HepG2 (cell line): Measurements from ENCODE around the gene TP53AIP1. TPM values are rescaled to one million over a fixed set of nuclear protein-coding genes. Genes with fewer than 3 reads are reported as not detected.

ENCODE experiments used
- ATAC-seq: fragments of 200-7000 bp; cut with Tn5 transposase; 3 replicates; pipeline ENCODE4 v1.9.1; 2020; ENCODE audit warnings: mild to moderate bottlenecking, moderate library complexity
- BruUV-seq: library from RNA; stranded (reverse); fragments of 400-500 nt; replicated peaks from 2 replicates; lab custom pipeline; 2021; lab: Mats Ljungman, UMichigan
- CTCF ChIA-PET: fragments of 300-600 bp; formaldehyde crosslinking; extraction: SDS; loops from one replicate; lab custom pipeline; 2021; ENCODE audit warnings: low total read pairs, inconsistent platforms, low intra/inter-chr PET ratio; lab: Yijun Ruan, JAX
- POLR2A ChIA-PET: fragments of 350-600 bp; sonication (Branson Sonifier 250); formaldehyde crosslinking; loops from one replicate; lab custom pipeline; 2020; ENCODE audit warnings: antibody characterized with exemption, inconsistent platforms; lab: Yijun Ruan, JAX
- DNase-seq: peaks from one replicate; pipeline ENCODE4 v3.0.0-alpha.2; 2015; ENCODE audit warnings: low spot score
- FAIRE-seq: peaks from 3 replicates; lab custom pipeline; 2011; peaks lifted over from hg19 to GRCh38; lab: Jason Lieb, UNC
- H2AFZ ChIP-seq: one replicate; pipeline ENCODE4 v1.6.1; 2011; ENCODE audit warnings: low read length, inconsistent platforms
- H3K27ac ChIP-seq: fragments of 300-600 bp; 3 replicates; pipeline ENCODE4 v1.8.0; 2011; ENCODE audit warnings: mixed run types, mild to moderate bottlenecking, mixed read lengths, low read length, inconsistent platforms; ENCODE audit not compliant: insufficient read depth; ENCODE audit errors: extremely low read length
- H3K27me3 ChIP-seq, 2 experiments: fragments of 200-600 bp in 1 of 2; 2 replicates in 1 of 2; 3 replicates in 1 of 2; pipeline versions ENCODE4 v1.6.0 to v1.8.0; 2011; ENCODE audit warnings: low read length in 2 of 2, mild to moderate bottlenecking in 2 of 2, moderate library complexity in 2 of 2, inconsistent platforms in 1 of 2; ENCODE audit not compliant: insufficient read depth in 2 of 2, control insufficient read depth in 1 of 2
- H3K36me3 ChIP-seq, 2 experiments: fragments of 200-600 bp in 1 of 2; replicated peaks in 1 of 2; 2 replicates in 1 of 2; 3 replicates in 1 of 2; pipeline versions ENCODE4 v1.5.1 to v1.8.0; 2011; ENCODE audit warnings: low read length in 2 of 2, inconsistent platforms in 1 of 2; ENCODE audit not compliant: insufficient read depth in 2 of 2, control insufficient read depth in 1 of 2
- H3K4me1 ChIP-seq: 2 replicates; pipeline ENCODE4 v1.5.1; 2012; ENCODE audit warnings: low read length, inconsistent platforms; ENCODE audit not compliant: insufficient read depth
- H3K4me2 ChIP-seq: 2 replicates; pipeline ENCODE4 v1.6.0; 2011; ENCODE audit warnings: low read depth, low read length, inconsistent platforms
- H3K4me3 ChIP-seq, 3 experiments: fragments of 200-600 bp in 1 of 3; sonication (generic), shearing (Covaris generic) in 1 of 3; replicated peaks in 1 of 3; 2 replicates each; pipeline ENCODE4 v1.5.1; 2011 to 2016; ENCODE audit warnings: low read length in 3 of 3, inconsistent platforms in 2 of 3, low read depth in 2 of 3, mild to moderate bottlenecking in 2 of 3, control low read depth in 1 of 3, mixed read lengths in 1 of 3; ENCODE audit not compliant: insufficient read depth in 1 of 3
- H3K79me2 ChIP-seq: one replicate; pipeline ENCODE4 v1.6.1; 2011; ENCODE audit warnings: low read length, inconsistent platforms; ENCODE audit not compliant: insufficient read depth
- H3K9ac ChIP-seq: 2 replicates; pipeline ENCODE4 v1.6.0; 2011; ENCODE audit warnings: mild to moderate bottlenecking, low read depth, low read length, inconsistent platforms; ENCODE audit not compliant: insufficient read depth
- H3K9me3 ChIP-seq: 2 replicates; pipeline ENCODE4 v1.5.1; 2012; ENCODE audit warnings: mild to moderate bottlenecking, low read length
- H4K20me1 ChIP-seq: 2 replicates; pipeline ENCODE4 v1.6.0; 2011; ENCODE audit warnings: inconsistent platforms, mild to moderate bottlenecking, low read length, moderate library complexity; ENCODE audit not compliant: insufficient read depth
- ADNP ChIP-seq: sonication (generic); formaldehyde crosslinking; IDR thresholded peaks from 2 replicates; pipeline ENCODE4 v1.4.0; 2020; ENCODE audit warnings: missing genetic modification reagents
- ATF6 ChIP-seq: sonication (generic); formaldehyde crosslinking; conservative IDR thresholded peaks from 2 replicates; pipeline ENCODE4 v1.4.0; 2020; ENCODE audit warnings: missing genetic modification reagents
- CEBPB ChIP-seq: IDR thresholded peaks from 2 replicates; pipeline ENCODE4 v1.6.1; 2011; ENCODE audit warnings: low read depth, low read length, improper control_type of control experiment, borderline replicate concordance
- EP300 ChIP-seq, 3 experiments: sonication (generic) in 1 of 3; formaldehyde crosslinking in 1 of 3; IDR thresholded peaks; 2 replicates each; pipeline versions ENCODE4 v1.5.1 to v1.6.1; 2011 to 2020; ENCODE audit warnings: low read depth in 2 of 3, low read length in 2 of 3, borderline replicate concordance in 1 of 3, improper control_type of control experiment in 1 of 3, mild to moderate bottlenecking in 1 of 3, missing genetic modification reagents in 1 of 3, moderate library complexity in 1 of 3
- EZH2 ChIP-seq: conservative IDR thresholded peaks from 2 replicates; pipeline ENCODE4 v1.6.1; 2012; ENCODE audit warnings: mild to moderate bottlenecking, low read depth, low read length, moderate library complexity
- MLX ChIP-seq: IDR thresholded peaks from 2 replicates; pipeline ENCODE4 v1.6.1; 2016
- PAX8 ChIP-seq: sonication (generic); formaldehyde crosslinking; IDR thresholded peaks from 2 replicates; pipeline ENCODE4 v1.8.0; 2022; ENCODE audit warnings: mild to moderate bottlenecking, missing genetic modification reagents, borderline replicate concordance
- PBX3 ChIP-seq: sonication (generic); formaldehyde crosslinking; IDR thresholded peaks from 2 replicates; pipeline ENCODE4 v1.8.1; 2023; ENCODE audit warnings: missing genetic modification reagents, inconsistent platforms, borderline replicate concordance
- PHF20 ChIP-seq: sonication (generic); formaldehyde crosslinking; IDR thresholded peaks from 2 replicates; pipeline ENCODE4 v1.5.0; 2020; ENCODE audit warnings: mild to moderate bottlenecking, missing genetic modification reagents
- REL ChIP-seq: sonication (generic); formaldehyde crosslinking; conservative IDR thresholded peaks from 2 replicates; pipeline ENCODE4 v1.8.0; 2022; ENCODE audit warnings: mild to moderate bottlenecking, missing genetic modification reagents, moderate library complexity
- RFX5 ChIP-seq: IDR thresholded peaks from 2 replicates; pipeline ENCODE4 v1.6.1; 2011; ENCODE audit warnings: low read depth, low read length, improper control_type of control experiment
- SMARCE1 ChIP-seq: fragments of 450-650 bp; IDR thresholded peaks from 2 replicates; pipeline ENCODE4 v1.6.1; 2017; ENCODE audit warnings: borderline replicate concordance
- TAF1 ChIP-seq: sonication (generic); formaldehyde crosslinking; IDR thresholded peaks from 2 replicates; pipeline ENCODE4 v1.4.0; 2020; ENCODE audit warnings: missing genetic modification reagents
- ZNF563 ChIP-seq: sonication (generic); formaldehyde crosslinking; IDR thresholded peaks from 2 replicates; pipeline ENCODE4 v1.8.0; 2022; ENCODE audit warnings: mild to moderate bottlenecking, moderate library complexity, missing genetic modification reagents
- ZNF670 ChIP-seq: sonication (generic); formaldehyde crosslinking; IDR thresholded peaks from 2 replicates; pipeline ENCODE4 v1.8.0; 2022; ENCODE audit warnings: mild to moderate bottlenecking, missing genetic modification reagents, borderline replicate concordance
- ZNF674 ChIP-seq: sonication (generic); formaldehyde crosslinking; IDR thresholded peaks from 2 replicates; pipeline ENCODE4 v1.5.0; 2020; ENCODE audit warnings: low read depth, mild to moderate bottlenecking, missing genetic modification reagents
- ZNF678 ChIP-seq: sonication (generic); formaldehyde crosslinking; IDR thresholded peaks from 2 replicates; pipeline ENCODE4 v1.4.0; 2020; ENCODE audit warnings: mild to moderate bottlenecking, missing genetic modification reagents
- ZNF75D ChIP-seq: sonication (generic); formaldehyde crosslinking; IDR thresholded peaks from 2 replicates; pipeline ENCODE4 v1.8.1; 2023; ENCODE audit warnings: missing genetic modification reagents, mild to moderate bottlenecking, borderline replicate concordance
- ZNF780A ChIP-seq: sonication (generic); formaldehyde crosslinking; IDR thresholded peaks from 2 replicates; pipeline ENCODE4 v1.8.0; 2022; ENCODE audit warnings: mild to moderate bottlenecking, missing genetic modification reagents, moderate library complexity
- ZNF883 ChIP-seq: sonication (generic); formaldehyde crosslinking; IDR thresholded peaks from 2 replicates; pipeline ENCODE4 v1.5.1; 2020; ENCODE audit warnings: mild to moderate bottlenecking, missing genetic modification reagents; ENCODE audit errors: not compliant biosample characterization
- WGBS: methylation state at CpG from one replicate; pipeline ENCODE4 v1.1.6; 2017; ENCODE audit warnings: low lambda C conversion rate; 5-methylcytosine and 5-hydroxymethylcytosine counted together
- in situ Hi-C: cut with HindIII; loops from 2 replicates; pipeline ENCODE4 v1.10.0; 2017; ENCODE audit warnings: low pct_unique_long_range_greater_than_20kb; ENCODE audit not compliant: extremely low pct_ligation_motif_present
- intact Hi-C: fragments of 100-400 bp; cut with micrococcal nuclease; formaldehyde crosslinking; loops from one replicate; pipeline ENCODE4 v1.10.0; 2022; ENCODE audit not compliant: unreplicated experiment
- polyA plus RNA-seq, 8 experiments: library from polyadenylated mRNA; depleted of rRNA in 3 of 8; stranded (reverse) in 7 of 8; unstranded in 1 of 8; fragments of >200 nt; fragmentation: Illumina TruSeq in 4 of 8; extraction: Trizol in 4 of 8; gene quantifications; 2 replicates each; pipeline versions ENCODE4 v1.2.1 to v1.2.3, GENCODE V29; 2011 to 2016; ENCODE audit warnings: low read depth in 4 of 8, missing spikeins in 1 of 8, mixed read lengths in 1 of 8; ENCODE audit not compliant: insufficient read depth in 1 of 8
- total RNA-seq, 5 experiments: library from RNA; depleted of rRNA; stranded (reverse); fragments of >200 nt; fragmentation: Illumina TruSeq; extraction: Trizol; gene quantifications; 2 replicates each; pipeline ENCODE4 v1.2.3, GENCODE V29; 2016; ENCODE audit warnings: low read depth in 1 of 5

TP53AIP1 gene
- total and polyA plus RNA-seq, 2 of the 13 experiments (the other 11 are each of a cell fraction or from before 2014, with no cell fraction given) = 0.11 TPM; not detected in 1

GRCh38 chr11:128929468-128929867, 13.2 kb downstream of the TP53AIP1 start:
- FAIRE-seq = no peak
- TF ChIP-seq RFX5 (no peak), ZNF563 (no peak), PBX3 (CRISPR knock-in tag) (no peak), ZNF883 (CRISPR knock-in tag) (no peak), ADNP (no peak), ZNF674 (CRISPR knock-in tag) (no peak), ZNF780A (CRISPR knock-in tag) (no peak), ZNF670 (CRISPR knock-in tag) (no peak), TAF1 (CRISPR knock-in tag) (no peak), MLX (CRISPR knock-in tag) (no peak), PAX8 (CRISPR knock-in tag) (no peak), EP300 (IDR thresholded peaks at IDR 0.05; ENCODE audit: low read depth in 2 of 2, low read length in 2 of 2) (no peak), EP300 (CRISPR knock-in tag; IDR thresholded peaks at IDR 0.05; ENCODE audit: borderline replicate concordance) (no peak), EZH2 (no peak), ATF6 (CRISPR knock-in tag) (no peak), ZNF75D (CRISPR knock-in tag) (no peak), CEBPB (no peak), REL (CRISPR knock-in tag) (no peak), PHF20 (no peak), SMARCE1 (no peak), ZNF678 (no peak)
- Histone ChIP-seq H3K36me3 (no peaks in the 10 kb centered on the region), H4K20me1 (no peaks in the 10 kb centered on the region), H3K4me1 (no peaks in the 10 kb centered on the region), H3K9ac (no peak overlapping the region), H2AFZ (no peak overlapping the region), H3K4me3 (no peak overlapping the region), H3K4me2 (no peak overlapping the region), H3K79me2 (no peaks in the 10 kb centered on the region), H3K9me3 (no peaks in the 10 kb centered on the region), H3K27me3 (peaks cover 1 to 35% of the 10 kb centered on the region in 2 experiments), H3K27ac (no peak overlapping the region)
- no peak for ATAC-seq
- 15% methylated on average over 5 of the region's 5 CpGs for WGBS
- no peak for DNase-seq
- CTCF ChIA-PET = no interaction called here
- POLR2A ChIA-PET = no interaction called here
- no TSS peak for BruUV-seq
- intact Hi-C loops = no loop called here
- in situ Hi-C loops = no loop called here
